WI38 (cell line): ENCODE measurements around the gene SOCS7.

ENCODE experiments used
- H3K4me3 ChIP-seq: 2 replicates; pipeline ENCODE4 v1.5.1; 2011; ENCODE audit warnings: low read depth, mild to moderate bottlenecking, control low read depth, low read length
- TF ChIP-seq, protein P1 (sequence below): IDR thresholded peaks from 2 replicates; pipeline ENCODE4 v1.5.1; 2012; ENCODE audit warnings: low read depth, mild to moderate bottlenecking, control low read depth, low read length

The SOCS7 gene

DNA sequence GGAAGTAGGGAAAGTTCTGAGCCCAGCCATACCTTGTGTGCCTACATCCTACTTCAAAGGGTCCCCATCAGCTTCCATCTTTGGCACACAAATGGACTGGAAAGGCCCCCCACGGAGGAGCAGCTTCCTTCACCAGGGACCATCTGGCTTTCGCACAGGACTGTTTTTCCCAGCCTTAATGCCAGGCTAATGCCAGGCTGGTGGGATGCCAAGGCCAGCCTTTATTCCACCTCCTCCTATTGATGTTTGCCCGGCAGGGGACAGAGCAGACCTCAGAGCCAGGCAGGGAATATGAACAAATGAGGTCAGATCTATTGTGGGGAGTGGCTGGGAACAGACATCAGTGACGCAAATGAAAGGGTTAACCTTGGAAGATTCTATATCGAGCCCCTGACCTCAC, 13.6 kb upstream of the SOCS7 start:
- no peak overlapping the region for H3K4me3 ChIP-seq
- TF ChIP-seq, protein P1, sequence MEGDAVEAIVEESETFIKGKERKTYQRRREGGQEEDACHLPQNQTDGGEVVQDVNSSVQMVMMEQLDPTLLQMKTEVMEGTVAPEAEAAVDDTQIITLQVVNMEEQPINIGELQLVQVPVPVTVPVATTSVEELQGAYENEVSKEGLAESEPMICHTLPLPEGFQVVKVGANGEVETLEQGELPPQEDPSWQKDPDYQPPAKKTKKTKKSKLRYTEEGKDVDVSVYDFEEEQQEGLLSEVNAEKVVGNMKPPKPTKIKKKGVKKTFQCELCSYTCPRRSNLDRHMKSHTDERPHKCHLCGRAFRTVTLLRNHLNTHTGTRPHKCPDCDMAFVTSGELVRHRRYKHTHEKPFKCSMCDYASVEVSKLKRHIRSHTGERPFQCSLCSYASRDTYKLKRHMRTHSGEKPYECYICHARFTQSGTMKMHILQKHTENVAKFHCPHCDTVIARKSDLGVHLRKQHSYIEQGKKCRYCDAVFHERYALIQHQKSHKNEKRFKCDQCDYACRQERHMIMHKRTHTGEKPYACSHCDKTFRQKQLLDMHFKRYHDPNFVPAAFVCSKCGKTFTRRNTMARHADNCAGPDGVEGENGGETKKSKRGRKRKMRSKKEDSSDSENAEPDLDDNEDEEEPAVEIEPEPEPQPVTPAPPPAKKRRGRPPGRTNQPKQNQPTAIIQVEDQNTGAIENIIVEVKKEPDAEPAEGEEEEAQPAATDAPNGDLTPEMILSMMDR, result no peak

DNA sequence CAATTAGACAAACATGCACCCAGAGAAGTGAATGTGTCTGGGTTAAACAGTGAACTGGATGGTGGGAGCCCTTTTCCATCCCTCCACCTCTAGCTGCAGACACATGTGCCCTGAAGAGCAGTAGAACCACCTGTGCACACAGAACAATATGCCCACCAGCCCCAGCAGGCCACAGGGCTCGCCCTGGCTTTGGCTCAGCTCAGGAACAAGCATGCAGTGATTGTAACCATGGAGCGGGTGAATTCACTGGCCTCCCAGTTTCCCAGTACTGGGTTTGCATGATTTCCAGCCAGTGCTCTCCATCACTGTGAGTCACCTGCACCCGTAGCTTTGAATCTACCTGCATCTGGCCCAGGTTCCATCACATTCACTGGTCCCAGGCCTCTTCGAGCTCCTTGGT, 13.1 kb upstream of the SOCS7 start:
- TF ChIP-seq, protein P1, result no peak
- no peak overlapping the region for H3K4me3 ChIP-seq

DNA sequence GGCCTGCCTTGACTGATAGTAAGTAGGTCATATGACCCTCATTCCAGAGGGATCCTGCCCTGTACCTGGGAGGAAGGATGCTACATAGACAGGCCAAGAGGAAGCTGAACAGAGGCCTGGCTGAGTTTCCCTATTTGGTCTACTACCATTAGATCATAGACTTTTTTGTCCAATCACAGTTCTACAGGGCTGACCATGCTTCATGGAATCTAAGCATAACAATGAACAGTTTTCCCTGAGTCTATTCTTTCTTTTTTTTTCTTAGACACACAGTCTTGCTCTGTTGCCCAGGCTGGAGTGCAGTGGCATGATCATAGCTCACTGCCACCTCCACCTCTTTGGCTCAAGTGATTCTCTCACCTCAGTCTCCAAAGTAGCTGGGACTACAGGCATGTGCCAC, 11.8 kb upstream of the SOCS7 start:
- no peak overlapping the region for H3K4me3 ChIP-seq
- TF ChIP-seq, protein P1, result no peak

DNA sequence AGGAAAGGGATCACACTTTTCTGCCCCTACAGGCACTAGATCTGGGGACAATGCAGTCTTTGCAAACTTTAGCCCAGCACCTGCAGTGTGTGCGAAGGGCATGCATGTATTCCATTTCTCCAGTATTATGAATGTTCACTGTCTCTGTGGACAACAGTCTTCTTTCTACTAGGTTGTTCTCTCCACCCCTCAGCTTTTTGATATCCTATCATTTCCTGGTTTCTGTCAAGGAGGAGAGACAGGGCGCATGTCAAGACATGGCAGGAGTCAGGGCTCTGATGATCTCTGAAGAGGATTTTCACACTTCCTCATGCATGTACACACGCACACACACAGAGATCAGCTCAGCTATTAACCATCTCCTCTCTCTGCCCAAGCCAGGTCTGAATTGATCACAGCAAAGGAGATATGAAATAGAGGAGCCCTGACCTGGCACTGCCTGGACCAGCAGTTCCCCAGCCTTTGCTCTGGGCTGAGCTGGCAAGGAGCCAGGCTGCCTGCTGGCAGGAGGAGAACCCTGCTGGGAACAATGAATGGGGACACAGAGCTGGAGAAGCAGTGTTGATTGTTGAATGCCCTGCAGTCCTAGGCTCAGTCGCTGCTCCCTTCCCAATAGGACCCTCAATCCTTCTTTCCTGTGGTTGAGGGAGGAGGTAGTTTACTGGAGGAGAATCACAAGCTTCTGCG, 10.5 kb upstream of the SOCS7 start:
- TF ChIP-seq, protein P1, result no peak

DNA sequence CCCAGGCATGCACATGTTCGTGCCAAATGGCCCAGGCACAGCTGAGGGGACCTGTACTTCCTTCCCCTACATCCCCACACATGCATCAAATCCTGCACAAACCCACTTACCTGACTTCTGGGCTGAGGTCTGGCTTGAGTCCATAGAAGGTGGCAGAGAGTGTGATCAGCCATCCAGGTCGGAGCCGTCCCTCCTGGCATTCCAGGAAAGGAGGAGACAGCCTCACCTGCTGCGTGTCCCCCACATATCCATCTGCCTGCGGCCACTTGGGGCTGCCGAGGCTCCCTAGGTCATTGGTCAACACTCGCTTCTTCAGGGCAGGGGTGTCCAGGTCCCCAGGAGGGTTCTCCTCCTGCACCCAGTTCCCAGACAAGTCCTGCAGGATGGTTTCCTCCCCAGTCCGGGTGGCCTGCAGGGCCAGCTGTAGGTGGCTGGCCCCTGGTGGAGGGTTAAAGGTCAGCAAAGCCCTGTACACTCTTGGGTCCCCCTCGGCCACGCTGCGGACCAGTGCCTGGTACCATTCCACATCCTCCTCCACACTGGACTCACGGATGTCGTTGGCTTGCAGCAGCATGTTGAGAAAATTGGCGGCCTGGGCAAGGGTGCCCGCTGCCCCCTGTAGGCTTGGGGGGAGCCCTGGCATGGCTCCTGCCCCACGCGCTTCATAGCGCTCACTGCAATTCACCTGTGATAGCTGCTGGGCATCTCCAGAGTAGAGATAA, 8.6 kb upstream of the SOCS7 start:
- no peak overlapping the region for H3K4me3 ChIP-seq
- TF ChIP-seq, protein P1, result no peak

More for the DNA sequence above, 10.5 kb upstream of the SOCS7 start:
- H3K4me3 ChIP-seq, result no peak overlapping the region

DNA sequence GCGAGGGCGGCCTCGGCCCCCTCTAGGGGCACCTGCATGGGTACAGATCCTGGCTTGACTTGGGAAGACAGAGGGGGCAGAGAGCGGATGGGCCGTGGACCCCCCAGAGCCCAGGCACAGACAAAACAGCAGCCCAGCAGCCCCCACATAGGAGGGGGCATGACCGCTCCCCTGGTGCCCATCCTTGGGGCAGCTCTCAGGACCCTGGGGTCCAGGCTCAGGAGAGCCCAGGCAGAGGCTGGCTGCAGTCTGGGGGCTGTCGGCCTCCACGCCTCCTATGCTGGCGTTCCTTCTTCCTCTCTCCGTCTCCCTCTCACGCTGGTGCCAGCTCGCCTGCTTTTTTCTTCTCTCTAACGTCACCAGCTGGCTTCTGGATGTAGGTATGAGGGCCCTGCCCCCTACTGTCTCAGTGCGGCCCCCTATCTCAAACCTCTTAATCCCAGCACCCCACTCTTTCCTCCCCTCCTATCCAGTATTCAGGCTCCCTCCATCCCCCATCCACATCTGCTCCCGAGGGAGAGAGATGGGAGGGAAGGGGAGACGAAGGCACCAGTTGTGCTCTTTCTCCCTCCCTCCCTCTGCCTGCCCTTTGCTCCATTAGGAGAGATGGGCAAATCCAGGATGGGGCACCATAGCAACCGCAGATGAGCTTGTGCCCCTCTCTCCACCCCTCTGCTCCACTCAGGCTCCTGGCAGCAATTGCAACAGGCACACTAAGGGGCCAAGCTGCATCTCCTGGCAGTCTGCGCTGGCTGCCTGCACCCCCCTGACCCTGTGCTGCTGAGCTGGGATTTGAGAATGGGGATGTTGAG, 7.8 kb upstream of the SOCS7 start, which contains the start of gene GPR179:
GPR179 (minus strand) TSS at position 349 of the 812 bp plus-strand sequence; CDS start at position 182, 167 bp downstream.
- TF ChIP-seq, protein P1, result no peak

More for the DNA sequence above, 7.8 kb upstream of the SOCS7 start, which contains the start of gene GPR179:
- H3K4me3 ChIP-seq, result no peak within 1 kb of the TSS
